Parathyroid adenoma (tissue), 2 donors: ENCODE data around the gene C10orf53.

Source experiments
- H2AFZ ChIP-seq: fragments of 300-600 bp; sonication (generic); one replicate; pipeline ENCODE4 v1.7.0; 2017; ENCODE audit warnings: antibody characterized with exemption, mild to moderate bottlenecking
- H3K27ac ChIP-seq: fragments of 300-600 bp; sonication (generic); one replicate; pipeline ENCODE4 v1.7.0; 2017
- H3K27me3 ChIP-seq: fragments of 300-600 bp; sonication (generic); one replicate; pipeline ENCODE4 v1.7.0; 2017; ENCODE audit warnings: low read length; ENCODE audit not compliant: control insufficient read depth, insufficient read depth
- H3K36me3 ChIP-seq: fragments of 300-600 bp; sonication (generic); one replicate; pipeline ENCODE4 v1.7.0; 2017; ENCODE audit warnings: low read length; ENCODE audit not compliant: control insufficient read depth, insufficient read depth
- H3K4me1 ChIP-seq: fragments of 300-600 bp; sonication (generic); one replicate; pipeline ENCODE4 v1.7.0; 2017; ENCODE audit warnings: control low read depth
- H3K4me2 ChIP-seq: fragments of 300-600 bp; sonication (generic); one replicate; pipeline ENCODE4 v1.7.0; 2017; ENCODE audit warnings: low read length
- H3K4me3 ChIP-seq: fragments of 300-600 bp; sonication (generic); one replicate; pipeline ENCODE4 v1.7.0; 2017; ENCODE audit warnings: low read depth, low read length
- H3K79me2 ChIP-seq: fragments of 300-600 bp; sonication (generic); one replicate; pipeline ENCODE4 v1.7.0; 2017; ENCODE audit warnings: control low read depth
- H3K9ac ChIP-seq: fragments of 300-600 bp; sonication (generic); one replicate; pipeline ENCODE4 v1.7.0; 2017; ENCODE audit warnings: mild to moderate bottlenecking
- H3K9me3 ChIP-seq: fragments of 300-600 bp; sonication (generic); one replicate; pipeline ENCODE4 v1.7.0; 2017; ENCODE audit warnings: low read length; ENCODE audit not compliant: control insufficient read depth
- CTCF ChIP-seq: fragments of 300-600 bp; sonication (generic); IDR thresholded peaks from one replicate; pipeline ENCODE4 v1.7.0; 2017; ENCODE audit warnings: antibody characterized with exemption, mild to moderate bottlenecking
- donor health status: primary hyperparathyroidism.

The C10orf53 gene

GRCh38 chr10:49682879-49683278, 3.4 kb downstream of the C10orf53 start:
- Histone ChIP-seq H3K4me3 (no peak overlapping the region), H3K27ac (no peak overlapping the region), H3K9ac (no peak overlapping the region), H2AFZ (no peak overlapping the region), H3K27me3 (no peaks in the 10 kb centered on the region), H3K9me3 (no peaks in the 10 kb centered on the region), H3K79me2 (no peaks in the 10 kb centered on the region), H3K36me3 (no peaks in the 10 kb centered on the region), H3K4me2 (no peak overlapping the region), H3K4me1 (no peaks in the 10 kb centered on the region)
- TF ChIP-seq CTCF = no peak

- H3K9ac ChIP-seq = no peak overlapping the region
These were observed 7.2 kb downstream of the C10orf53 start for GRCh38 chr10:49686651-49687050.

GRCh38 chr10:49688261-49688846, 8.9 kb downstream of the C10orf53 start:
- Histone ChIP-seq H3K4me1 (no peaks in the 10 kb centered on the region), H3K27me3 (no peaks in the 10 kb centered on the region), H3K9ac (no peak overlapping the region), H3K9me3 (no peaks in the 10 kb centered on the region), H3K4me3 (no peak overlapping the region), H3K79me2 (no peaks in the 10 kb centered on the region), H3K36me3 (no peaks in the 10 kb centered on the region), H3K4me2 (no peak overlapping the region), H2AFZ (no peak overlapping the region), H3K27ac (no peak overlapping the region)
- no peak for TF ChIP-seq CTCF

More at GRCh38 chr10:49686651-49687050, 7.2 kb downstream of the C10orf53 start:
- Histone ChIP-seq H3K79me2 (no peaks in the 10 kb centered on the region), H3K4me2 (no peak overlapping the region), H2AFZ (no peak overlapping the region), H3K27me3 (no peaks in the 10 kb centered on the region), H3K4me1 (no peaks in the 10 kb centered on the region), H3K36me3 (no peaks in the 10 kb centered on the region), H3K27ac (no peak overlapping the region), H3K4me3 (no peak overlapping the region), H3K9me3 (no peaks in the 10 kb centered on the region)
- TF ChIP-seq CTCF = no peak

- TF ChIP-seq CTCF = no peak
- no peaks in the 10 kb centered on the region for H3K27me3 ChIP-seq
These were observed 9.5 kb downstream of the C10orf53 start for GRCh38 chr10:49688920-49689319.

GRCh38 chr10:49689882-49690510, 10.5 kb downstream of the C10orf53 start:
- Histone ChIP-seq H3K79me2 (no peaks in the 10 kb centered on the region), H3K9me3 (no peaks in the 10 kb centered on the region), H3K4me3 (no peak overlapping the region), H3K9ac (no peak overlapping the region), H3K4me2 (no peak overlapping the region), H3K27ac (no peak overlapping the region), H2AFZ (no peak overlapping the region), H3K4me1 (no peaks in the 10 kb centered on the region), H3K27me3 (no peaks in the 10 kb centered on the region), H3K36me3 (no peaks in the 10 kb centered on the region)
- TF ChIP-seq CTCF = no peak

More at GRCh38 chr10:49688920-49689319, 9.5 kb downstream of the C10orf53 start:
- H3K4me1 ChIP-seq = no peaks in the 10 kb centered on the region
- H3K9me3 ChIP-seq = no peaks in the 10 kb centered on the region
- H3K4me2 ChIP-seq = no peak overlapping the region
- no peak overlapping the region for H3K27ac ChIP-seq
- no peak overlapping the region for H3K9ac ChIP-seq
- H3K36me3 ChIP-seq = no peaks in the 10 kb centered on the region
- H3K79me2 ChIP-seq = no peaks in the 10 kb centered on the region
- no peak overlapping the region for H2AFZ ChIP-seq
- H3K4me3 ChIP-seq = no peak overlapping the region
